Thyroid gland (tissue), 4 donors: Measurements from ENCODE around the gene GAS2.

Experiments used
- POLR2A ChIP-seq, 2 donors: fragments of 450-650 bp; IDR thresholded peaks; one replicate each; pipeline ENCODE4 v1.6.1; 2017; ENCODE audit warnings: antibody characterized with exemption in 2 of 2, mild to moderate bottlenecking in 2 of 2, moderate library complexity in 1 of 2
- TF ChIP-seq, protein P1 (sequence below), 6 experiments: fragments of 200-600 bp in 3 of 6; fragments of 450-650 bp in 3 of 6; sonication (generic) in 3 of 6; IDR thresholded peaks; one replicate each; pipeline ENCODE4 v1.5.1; 2016 to 2019; ENCODE audit warnings: antibody characterized with exemption in 6 of 6, mild to moderate bottlenecking in 2 of 6, inconsistent platforms in 1 of 6, moderate library complexity in 1 of 6

DNA sequence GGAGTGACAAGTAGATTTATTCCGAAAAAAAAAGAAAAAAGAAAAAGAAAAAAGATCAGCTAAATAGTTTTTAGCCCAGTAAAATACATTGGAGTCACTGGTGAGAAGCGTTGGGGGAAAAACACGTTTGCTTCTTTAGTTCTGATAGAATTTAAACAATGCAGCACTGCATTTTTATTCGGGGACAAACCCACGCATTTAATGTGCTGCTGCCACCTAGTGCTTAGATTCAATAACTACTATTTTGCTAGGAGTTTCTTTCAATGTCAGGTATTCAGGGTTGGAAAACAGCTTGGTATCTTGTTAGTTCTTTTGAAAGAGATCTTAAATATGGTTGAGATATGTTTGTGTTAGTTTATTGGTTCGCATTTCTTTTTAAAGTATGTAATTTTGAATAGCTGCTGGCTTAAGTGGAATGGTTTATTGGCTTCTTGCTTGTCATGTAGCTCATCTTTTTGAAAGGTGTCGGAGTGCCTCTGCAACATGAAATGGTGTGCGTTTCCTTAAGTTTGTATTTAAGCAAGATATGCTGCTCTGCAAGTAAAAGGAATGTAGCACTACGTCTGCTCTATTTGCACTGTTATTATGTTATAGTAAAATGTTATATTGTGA, 121.2 kb downstream of the GAS2 start:
- TF ChIP-seq, protein P1, sequence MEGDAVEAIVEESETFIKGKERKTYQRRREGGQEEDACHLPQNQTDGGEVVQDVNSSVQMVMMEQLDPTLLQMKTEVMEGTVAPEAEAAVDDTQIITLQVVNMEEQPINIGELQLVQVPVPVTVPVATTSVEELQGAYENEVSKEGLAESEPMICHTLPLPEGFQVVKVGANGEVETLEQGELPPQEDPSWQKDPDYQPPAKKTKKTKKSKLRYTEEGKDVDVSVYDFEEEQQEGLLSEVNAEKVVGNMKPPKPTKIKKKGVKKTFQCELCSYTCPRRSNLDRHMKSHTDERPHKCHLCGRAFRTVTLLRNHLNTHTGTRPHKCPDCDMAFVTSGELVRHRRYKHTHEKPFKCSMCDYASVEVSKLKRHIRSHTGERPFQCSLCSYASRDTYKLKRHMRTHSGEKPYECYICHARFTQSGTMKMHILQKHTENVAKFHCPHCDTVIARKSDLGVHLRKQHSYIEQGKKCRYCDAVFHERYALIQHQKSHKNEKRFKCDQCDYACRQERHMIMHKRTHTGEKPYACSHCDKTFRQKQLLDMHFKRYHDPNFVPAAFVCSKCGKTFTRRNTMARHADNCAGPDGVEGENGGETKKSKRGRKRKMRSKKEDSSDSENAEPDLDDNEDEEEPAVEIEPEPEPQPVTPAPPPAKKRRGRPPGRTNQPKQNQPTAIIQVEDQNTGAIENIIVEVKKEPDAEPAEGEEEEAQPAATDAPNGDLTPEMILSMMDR (IDR thresholded peaks at IDR 0.05): peak; percentile 26 to 81 (median 45)
- TF ChIP-seq POLR2A (IDR thresholded peaks at IDR 0.05): no peak
